HepG2 (cell line): ENCODE measurements around the gene MGLL. TPM values are rescaled to one million over a fixed set of nuclear protein-coding genes. Genes with fewer than 3 reads are reported as not detected.
A peak's percentile ranks its signal among the peaks of the same experiment; 100 is the strongest.

Experiments used
- ATAC-seq: fragments of 200-7000 bp; cut with Tn5 transposase; 3 replicates; pipeline ENCODE4 v1.9.1; 2020; ENCODE audit warnings: mild to moderate bottlenecking, moderate library complexity
- BruUV-seq: library from RNA; stranded (reverse); fragments of 400-500 nt; replicated peaks from 2 replicates; lab custom pipeline; 2021; lab: Mats Ljungman, UMichigan
- CTCF ChIA-PET: fragments of 300-600 bp; formaldehyde crosslinking; extraction: SDS; loops from one replicate; lab custom pipeline; 2021; ENCODE audit warnings: low total read pairs, inconsistent platforms, low intra/inter-chr PET ratio; lab: Yijun Ruan, JAX
- POLR2A ChIA-PET: fragments of 350-600 bp; sonication (Branson Sonifier 250); formaldehyde crosslinking; loops from one replicate; lab custom pipeline; 2020; ENCODE audit warnings: antibody characterized with exemption, inconsistent platforms; lab: Yijun Ruan, JAX
- DNase-seq: peaks from one replicate; pipeline ENCODE4 v3.0.0-alpha.2; 2015; ENCODE audit warnings: low spot score
- FAIRE-seq: peaks from 3 replicates; lab custom pipeline; 2011; peaks lifted over from hg19 to GRCh38; lab: Jason Lieb, UNC
- H2AFZ ChIP-seq: one replicate; pipeline ENCODE4 v1.6.1; 2011; ENCODE audit warnings: low read length, inconsistent platforms
- H3K27ac ChIP-seq: fragments of 300-600 bp; 3 replicates; pipeline ENCODE4 v1.8.0; 2011; ENCODE audit warnings: mixed run types, mild to moderate bottlenecking, mixed read lengths, low read length, inconsistent platforms; ENCODE audit not compliant: insufficient read depth; ENCODE audit errors: extremely low read length
- H3K27me3 ChIP-seq, 2 experiments: fragments of 200-600 bp in 1 of 2; 2 replicates in 1 of 2; 3 replicates in 1 of 2; pipeline versions ENCODE4 v1.6.0 to v1.8.0; 2011; ENCODE audit warnings: low read length in 2 of 2, mild to moderate bottlenecking in 2 of 2, moderate library complexity in 2 of 2, inconsistent platforms in 1 of 2; ENCODE audit not compliant: insufficient read depth in 2 of 2, control insufficient read depth in 1 of 2
- H3K36me3 ChIP-seq, 2 experiments: fragments of 200-600 bp in 1 of 2; replicated peaks in 1 of 2; 2 replicates in 1 of 2; 3 replicates in 1 of 2; pipeline versions ENCODE4 v1.5.1 to v1.8.0; 2011; ENCODE audit warnings: low read length in 2 of 2, inconsistent platforms in 1 of 2; ENCODE audit not compliant: insufficient read depth in 2 of 2, control insufficient read depth in 1 of 2
- H3K4me1 ChIP-seq: 2 replicates; pipeline ENCODE4 v1.5.1; 2012; ENCODE audit warnings: low read length, inconsistent platforms; ENCODE audit not compliant: insufficient read depth
- H3K4me2 ChIP-seq: 2 replicates; pipeline ENCODE4 v1.6.0; 2011; ENCODE audit warnings: low read depth, low read length, inconsistent platforms
- H3K4me3 ChIP-seq, 3 experiments: fragments of 200-600 bp in 1 of 3; sonication (generic), shearing (Covaris generic) in 1 of 3; replicated peaks in 1 of 3; 2 replicates each; pipeline ENCODE4 v1.5.1; 2011 to 2016; ENCODE audit warnings: low read length in 3 of 3, inconsistent platforms in 2 of 3, low read depth in 2 of 3, mild to moderate bottlenecking in 2 of 3, control low read depth in 1 of 3, mixed read lengths in 1 of 3; ENCODE audit not compliant: insufficient read depth in 1 of 3
- H3K79me2 ChIP-seq: one replicate; pipeline ENCODE4 v1.6.1; 2011; ENCODE audit warnings: low read length, inconsistent platforms; ENCODE audit not compliant: insufficient read depth
- H3K9ac ChIP-seq: 2 replicates; pipeline ENCODE4 v1.6.0; 2011; ENCODE audit warnings: mild to moderate bottlenecking, low read depth, low read length, inconsistent platforms; ENCODE audit not compliant: insufficient read depth
- H3K9me3 ChIP-seq: 2 replicates; pipeline ENCODE4 v1.5.1; 2012; ENCODE audit warnings: mild to moderate bottlenecking, low read length
- H4K20me1 ChIP-seq: 2 replicates; pipeline ENCODE4 v1.6.0; 2011; ENCODE audit warnings: inconsistent platforms, mild to moderate bottlenecking, low read length, moderate library complexity; ENCODE audit not compliant: insufficient read depth
- AKAP8 ChIP-seq: sonication (generic); formaldehyde crosslinking; IDR thresholded peaks from 2 replicates; pipeline ENCODE4 v1.5.1; 2020; ENCODE audit warnings: mild to moderate bottlenecking, missing genetic modification reagents
- ARID2 ChIP-seq: sonication (generic); formaldehyde crosslinking; IDR thresholded peaks from 2 replicates; pipeline ENCODE4 v1.8.1; 2022; ENCODE audit warnings: mild to moderate bottlenecking, missing genetic modification reagents, borderline replicate concordance
- ATF7-NPFF ChIP-seq: sonication (generic); formaldehyde crosslinking; IDR thresholded peaks from 2 replicates; pipeline ENCODE4 v1.8.1; 2023; ENCODE audit warnings: mild to moderate bottlenecking, low read depth, missing genetic modification reagents, moderate library complexity
- E2F1 ChIP-seq: sonication (generic); formaldehyde crosslinking; IDR thresholded peaks from 2 replicates; pipeline ENCODE4 v1.5.0; 2020; ENCODE audit warnings: missing genetic modification reagents
- GABPA ChIP-seq, 2 experiments: IDR thresholded peaks; 2 replicates each; pipeline ENCODE4 v1.6.1; 2011 to 2016; ENCODE audit warnings: low read depth in 2 of 2, low read length in 1 of 2, missing biosample characterization in 1 of 2, missing genetic modification characterization in 1 of 2
- HOXA9 ChIP-seq: sonication (generic); formaldehyde crosslinking; IDR thresholded peaks from 2 replicates; pipeline ENCODE4 v1.8.1; 2022; ENCODE audit warnings: missing genetic modification reagents, mild to moderate bottlenecking, moderate library complexity, borderline replicate concordance
- SP2 ChIP-seq: sonication (generic); formaldehyde crosslinking; IDR thresholded peaks from 2 replicates; pipeline ENCODE4 v1.5.1; 2020; ENCODE audit warnings: mild to moderate bottlenecking, missing genetic modification reagents
- TRIM24 ChIP-seq: sonication (generic); formaldehyde crosslinking; IDR thresholded peaks from 2 replicates; pipeline ENCODE4 v1.8.0; 2022; ENCODE audit warnings: mild to moderate bottlenecking, missing genetic modification reagents
- TSC22D2 ChIP-seq: sonication (generic); formaldehyde crosslinking; IDR thresholded peaks from 2 replicates; pipeline ENCODE4 v1.5.1; 2020; ENCODE audit warnings: missing genetic modification reagents, mild to moderate bottlenecking, borderline replicate concordance
- ZBTB21 ChIP-seq: sonication (generic); formaldehyde crosslinking; IDR thresholded peaks from 2 replicates; pipeline ENCODE4 v1.4.0; 2020; ENCODE audit warnings: missing genetic modification reagents
- ZBTB38 ChIP-seq: sonication (generic); formaldehyde crosslinking; IDR thresholded peaks from 2 replicates; pipeline ENCODE4 v1.5.1; 2020; ENCODE audit warnings: mild to moderate bottlenecking, missing genetic modification reagents
- ZNF10 ChIP-seq: sonication (generic); formaldehyde crosslinking; IDR thresholded peaks from 2 replicates; pipeline ENCODE4 v1.4.0; 2020; ENCODE audit warnings: mild to moderate bottlenecking, low read depth, missing genetic modification reagents, borderline replicate concordance
- ZNF282 ChIP-seq: fragments of 450-650 bp; IDR thresholded peaks from 2 replicates; pipeline ENCODE4 v1.6.1; 2018; ENCODE audit not compliant: partially characterized antibody
- ZNF331 ChIP-seq: sonication (generic); formaldehyde crosslinking; IDR thresholded peaks from 2 replicates; pipeline ENCODE4 v1.4.0; 2020; ENCODE audit warnings: missing genetic modification reagents
- ZNF367 ChIP-seq: sonication (generic); formaldehyde crosslinking; IDR thresholded peaks from 2 replicates; pipeline ENCODE4 v1.4.0; 2020; ENCODE audit warnings: missing genetic modification reagents, borderline replicate concordance
- ZNF496 ChIP-seq: sonication (generic); formaldehyde crosslinking; IDR thresholded peaks from 2 replicates; pipeline ENCODE4 v1.8.1; 2023; ENCODE audit warnings: mild to moderate bottlenecking, moderate library complexity, missing genetic modification reagents; ENCODE audit not compliant: insufficient replicate concordance
- ZNF605 ChIP-seq: sonication (generic); formaldehyde crosslinking; IDR thresholded peaks from 2 replicates; pipeline ENCODE4 v1.8.0; 2022; ENCODE audit warnings: mild to moderate bottlenecking, missing genetic modification reagents
- ZNF75D ChIP-seq: sonication (generic); formaldehyde crosslinking; IDR thresholded peaks from 2 replicates; pipeline ENCODE4 v1.8.1; 2023; ENCODE audit warnings: missing genetic modification reagents, mild to moderate bottlenecking, borderline replicate concordance
- WGBS: methylation state at CpG from one replicate; pipeline ENCODE4 v1.1.6; 2017; ENCODE audit warnings: low lambda C conversion rate; 5-methylcytosine and 5-hydroxymethylcytosine counted together
- in situ Hi-C: cut with HindIII; loops from 2 replicates; pipeline ENCODE4 v1.10.0; 2017; ENCODE audit warnings: low pct_unique_long_range_greater_than_20kb; ENCODE audit not compliant: extremely low pct_ligation_motif_present
- intact Hi-C: fragments of 100-400 bp; cut with micrococcal nuclease; formaldehyde crosslinking; loops from one replicate; pipeline ENCODE4 v1.10.0; 2022; ENCODE audit not compliant: unreplicated experiment
- polyA plus RNA-seq, 8 experiments: library from polyadenylated mRNA; depleted of rRNA in 3 of 8; stranded (reverse) in 7 of 8; unstranded in 1 of 8; fragments of >200 nt; fragmentation: Illumina TruSeq in 4 of 8; extraction: Trizol in 4 of 8; gene quantifications; 2 replicates each; pipeline versions ENCODE4 v1.2.1 to v1.2.3, GENCODE V29; 2011 to 2016; ENCODE audit warnings: low read depth in 4 of 8, missing spikeins in 1 of 8, mixed read lengths in 1 of 8; ENCODE audit not compliant: insufficient read depth in 1 of 8
- total RNA-seq, 5 experiments: library from RNA; depleted of rRNA; stranded (reverse); fragments of >200 nt; fragmentation: Illumina TruSeq; extraction: Trizol; gene quantifications; 2 replicates each; pipeline ENCODE4 v1.2.3, GENCODE V29; 2016; ENCODE audit warnings: low read depth in 1 of 5

Gene MGLL
- total and polyA plus RNA-seq, 2 of the 13 experiments (the other 11 are each of a cell fraction or from before 2014, with no cell fraction given), result not detected

DNA sequence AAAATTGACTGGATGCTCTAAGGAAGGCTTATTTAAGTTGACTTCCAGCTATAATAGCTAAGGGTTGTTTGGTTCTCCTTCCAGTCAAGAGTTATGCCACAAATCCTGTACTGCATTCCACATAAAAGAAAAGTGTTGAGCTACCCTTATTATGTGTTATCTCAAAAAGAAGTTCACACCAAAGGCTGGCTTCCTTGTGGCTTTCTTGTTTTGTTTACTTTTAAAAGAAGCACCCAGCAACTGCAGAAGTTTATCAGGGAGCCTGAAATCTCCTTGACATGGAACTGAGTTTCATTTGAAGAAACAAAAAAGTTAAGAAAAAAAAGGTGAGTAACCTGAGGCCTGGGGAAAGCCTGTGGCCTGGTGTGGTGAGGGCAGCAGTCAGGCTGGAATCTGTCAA lies 10.2 kb downstream of the MGLL start (continued):
- no peak for TF ChIP-seq HOXA9 (CRISPR knock-in tag)
- TF ChIP-seq ARID2 (CRISPR knock-in tag), result no peak
- no peak for TF ChIP-seq ZNF496 (CRISPR knock-in tag)

GRCh38 chr3:127811717-127812116 lies 10.6 kb downstream of the MGLL start:
- DNase-seq (no peak), FAIRE-seq (no peak), ATAC-seq (no peak)
- H3K36me3 ChIP-seq, result no peaks in the 10 kb centered on the region
- TF ChIP-seq AKAP8, result no peak
- TF ChIP-seq ZNF331 (CRISPR knock-in tag), result peak; percentile 62; the same call in 1 of the 2 replicates
- H4K20me1 ChIP-seq, result no peaks in the 10 kb centered on the region
- no peak overlapping the region for H3K27ac ChIP-seq
- POLR2A ChIA-PET, result no interaction called here
- no peak overlapping the region for H3K4me3 ChIP-seq
- no peak overlapping the region for H3K4me2 ChIP-seq
- intact Hi-C loops (no loop called here), in situ Hi-C loops (loop anchor here (10.0 kb wide), 1 partner anchor 237 kb away; no protein-coding TSS in a partner anchor)
- BruUV-seq, result no TSS peak
- H3K9me3 ChIP-seq, result no peaks in the 10 kb centered on the region
- H3K27me3 ChIP-seq, result 0 out of 5 replicates have a peak, but pooled peaks cover 0 to 5% of the 10 kb centered on the region in 2 experiments
- no peaks in the 10 kb centered on the region for H3K79me2 ChIP-seq
- WGBS, result 33% methylated on average over 3 of the region's 3 CpGs
- no peak overlapping the region for H2AFZ ChIP-seq
- H3K9ac ChIP-seq, result no peak overlapping the region
- H3K4me1 ChIP-seq, result peaks cover 10% of the 10 kb centered on the region; the same call in 1 of the 2 replicates
- CTCF ChIA-PET, result no interaction called here

DNA sequence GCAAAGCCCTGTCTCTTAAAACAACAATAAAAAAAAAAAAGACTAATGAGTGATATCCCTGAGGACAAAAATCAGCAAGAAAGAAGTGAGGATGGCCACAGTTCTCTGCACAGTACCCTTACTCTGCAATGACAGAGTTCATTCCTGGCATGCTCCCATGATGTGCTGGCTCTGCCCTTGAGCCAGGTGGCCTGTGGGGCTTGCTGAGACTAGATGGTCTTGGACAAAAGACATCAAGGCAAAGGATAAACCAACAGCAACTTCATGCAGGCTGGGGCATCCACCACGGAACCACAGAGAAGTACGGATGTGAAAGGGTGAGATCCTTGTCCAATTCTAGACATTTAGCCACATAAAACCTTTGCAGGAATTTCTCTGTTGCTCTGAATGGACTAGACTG lies 12.7 kb downstream of the MGLL start:
- BruUV-seq, result no TSS peak
- H3K4me1 ChIP-seq, result peaks cover 10% of the 10 kb centered on the region; the same call in 1 of the 2 replicates
- H3K36me3 ChIP-seq, result no peaks in the 10 kb centered on the region
- DNase-seq, result no peak
- no peak overlapping the region for H3K9ac ChIP-seq
- WGBS, result 18% methylated on average over 2 of the region's 2 CpGs
- CTCF ChIA-PET, result no interaction called here
- no peak for FAIRE-seq
- no peaks in the 10 kb centered on the region for H4K20me1 ChIP-seq
- intact Hi-C loops, result no loop called here
- no peak overlapping the region for H3K4me3 ChIP-seq
- no peak overlapping the region for H3K4me2 ChIP-seq
- no peak overlapping the region for H2AFZ ChIP-seq
- POLR2A ChIA-PET, result no interaction called here
- H3K27me3 ChIP-seq, result no peaks in the 10 kb centered on the region
- no peak for ATAC-seq
- no peaks in the 10 kb centered on the region for H3K9me3 ChIP-seq
- in situ Hi-C loops, result loop anchor here (10.0 kb wide), 1 partner anchor 235 kb away; no protein-coding TSS in a partner anchor
- no peak overlapping the region for H3K27ac ChIP-seq
- H3K79me2 ChIP-seq, result no peaks in the 10 kb centered on the region
- no peak for TF ChIP-seq ZBTB38
- TF ChIP-seq ZNF75D (CRISPR knock-in tag), result no peak
- no peak for TF ChIP-seq ZBTB21
- TF ChIP-seq ATF7-NPFF, result no peak
- TF ChIP-seq E2F1 (CRISPR knock-in tag), result no peak
- no peak for TF ChIP-seq ZNF282
- no peak for TF ChIP-seq TSC22D2 (CRISPR knock-in tag)
- no peak for TF ChIP-seq ZNF367 (CRISPR knock-in tag)
- TF ChIP-seq ZNF10 (CRISPR knock-in tag), result no peak
- no peak for TF ChIP-seq ZNF605 (CRISPR knock-in tag)
- TF ChIP-seq TRIM24 (CRISPR knock-in tag), result no peak
- no peak for TF ChIP-seq SP2 (CRISPR knock-in tag)
- no peak for TF ChIP-seq GABPA (IDR thresholded peaks at IDR 0.05; ENCODE audit: low read depth, low read length)
- TF ChIP-seq GABPA (CRISPR knock-in tag; IDR thresholded peaks at IDR 0.05; ENCODE audit: low read depth), result no peak
